Neural cell (in vitro differentiated cells): Measurements from ENCODE around the gene RPS6KA2. TPM values are rescaled to one million over a fixed set of nuclear protein-coding genes. Genes with fewer than 3 reads are reported as not detected.

ENCODE experiments used
- H2AFZ ChIP-seq: fragments of 200-600, 300-800 bp; sonication (generic), shearing (Covaris generic); 2 replicates; pipeline ENCODE4 v1.6.0; 2014; ENCODE audit warnings: low read depth, mild to moderate bottlenecking, antibody characterized with exemption, low read length, moderate library complexity
- H3F3A ChIP-seq: fragments of 200-600 bp; shearing (Covaris generic); 2 replicates; pipeline ENCODE4 v1.6.1; 2016; ENCODE audit warnings: mild to moderate bottlenecking, moderate library complexity, mixed read lengths, antibody characterized with exemption, low read length; ENCODE audit not compliant: insufficient read depth, poor library complexity, severe bottlenecking
- H3K27ac ChIP-seq: fragments of 200-600, 300-800 bp; sonication (generic), shearing (Covaris generic); 2 replicates; pipeline ENCODE4 v1.5.1; 2014; ENCODE audit warnings: mild to moderate bottlenecking, low read length, moderate library complexity
- H3K27me3 ChIP-seq: fragments of 300-800, 200-600 bp; sonication (generic), shearing (Covaris generic); 2 replicates; pipeline ENCODE4 v1.6.0; 2014; ENCODE audit warnings: mild to moderate bottlenecking, low read depth, low read length, moderate library complexity; ENCODE audit not compliant: insufficient read depth
- H3K36me3 ChIP-seq: fragments of 300-800, 200-600 bp; sonication (generic), shearing (Covaris generic); 2 replicates; pipeline ENCODE4 v1.5.1; 2014; ENCODE audit warnings: mild to moderate bottlenecking, antibody characterized with exemption, low read length, moderate library complexity; ENCODE audit not compliant: insufficient read depth
- H3K4me2 ChIP-seq: fragments of 300-800, 200-600 bp; sonication (generic), shearing (Covaris generic); 2 replicates; pipeline ENCODE4 v1.6.0; 2014; ENCODE audit warnings: mild to moderate bottlenecking, low read length
- H3K4me3 ChIP-seq: fragments of 300-800, 200-600 bp; sonication (generic), shearing (Covaris generic); 2 replicates; pipeline ENCODE4 v1.5.1; 2014; ENCODE audit warnings: mild to moderate bottlenecking, low read length, moderate library complexity
- H3K79me2 ChIP-seq: fragments of 200-600 bp; shearing (Covaris generic); replicated peaks from 2 replicates; pipeline ENCODE4 v1.6.0; 2014; ENCODE audit warnings: mild to moderate bottlenecking, low read length, moderate library complexity; ENCODE audit not compliant: insufficient read depth
- H3K9ac ChIP-seq: fragments of 300-800, 200-600 bp; sonication (generic), shearing (Covaris generic); 2 replicates; pipeline ENCODE4 v1.6.1; 2016; ENCODE audit warnings: mild to moderate bottlenecking, low read length, mixed read lengths
- H3K9me2 ChIP-seq: fragments of 200-600 bp; shearing (Covaris generic); 2 replicates; pipeline ENCODE4 v1.6.1; 2016; ENCODE audit warnings: mild to moderate bottlenecking, low read length, mixed read lengths; ENCODE audit not compliant: insufficient read depth
- H3K9me3 ChIP-seq: fragments of 200-600, 300-800 bp; sonication (generic), shearing (Covaris generic); 2 replicates; pipeline ENCODE4 v1.6.1; 2016; ENCODE audit warnings: mild to moderate bottlenecking, mixed run types, low read length, moderate library complexity, mixed read lengths
- H4K20me1 ChIP-seq: fragments of 200-600 bp; shearing (Covaris generic); 2 replicates; pipeline ENCODE4 v1.6.1; 2016; ENCODE audit warnings: mild to moderate bottlenecking, mixed run types; ENCODE audit not compliant: insufficient read depth
- CTCF ChIP-seq: fragments of 450-650 bp; IDR thresholded peaks from 2 replicates; pipeline ENCODE4 v1.5.1; 2014; ENCODE audit warnings: antibody characterized with exemption, mild to moderate bottlenecking, moderate library complexity; ENCODE audit not compliant: poor library complexity, severe bottlenecking
- EP300 ChIP-seq: fragments of 450-650 bp; conservative IDR thresholded peaks from 2 replicates; pipeline ENCODE4 v1.6.1; 2014; ENCODE audit warnings: antibody characterized with exemption, mild to moderate bottlenecking, moderate library complexity; ENCODE audit not compliant: poor library complexity, severe bottlenecking
- EZH2 ChIP-seq: fragments of 200-600, 300-800 bp; shearing (Covaris generic), sonication (generic); IDR thresholded peaks from 2 replicates; pipeline ENCODE4 v1.6.1; 2014; ENCODE audit warnings: antibody characterized with exemption, low read length, borderline replicate concordance, mild to moderate bottlenecking; ENCODE audit not compliant: insufficient read depth, poor library complexity, severe bottlenecking
- MXI1 ChIP-seq: fragments of 450-650 bp; conservative IDR thresholded peaks from 2 replicates; pipeline ENCODE4 v1.6.1; 2014; ENCODE audit warnings: antibody characterized with exemption, mild to moderate bottlenecking; ENCODE audit not compliant: poor library complexity, severe bottlenecking
- POLR2AphosphoS5 ChIP-seq: IDR thresholded peaks from 2 replicates; pipeline ENCODE4 v1.6.1; 2012
- RAD21 ChIP-seq: fragments of 450-650 bp; conservative IDR thresholded peaks from 2 replicates; pipeline ENCODE4 v1.6.1; 2014; ENCODE audit warnings: antibody characterized with exemption, mild to moderate bottlenecking, moderate library complexity
- SMC3 ChIP-seq: fragments of 450-650 bp; conservative IDR thresholded peaks from 2 replicates; pipeline ENCODE4 v1.6.1; 2014; ENCODE audit warnings: antibody characterized with exemption, mild to moderate bottlenecking, moderate library complexity; ENCODE audit not compliant: poor library complexity
- TAF1 ChIP-seq: IDR thresholded peaks from 2 replicates; pipeline ENCODE4 v1.6.1; 2012; ENCODE audit warnings: low read depth
- polyA plus RNA-seq: library from polyadenylated mRNA; depleted of rRNA; stranded (reverse); fragments of >200 nt; gene quantifications from 2 replicates; pipeline ENCODE4 v1.2.3, GENCODE V29; 2014
- TF ChIP-seq, protein P1 (sequence below): IDR thresholded peaks from 2 replicates; pipeline ENCODE4 v1.6.1; 2012; ENCODE audit warnings: borderline replicate concordance

RPS6KA2 gene
- polyA plus RNA-seq, 1 donor from 2014 or later = 34.3 TPM

DNA sequence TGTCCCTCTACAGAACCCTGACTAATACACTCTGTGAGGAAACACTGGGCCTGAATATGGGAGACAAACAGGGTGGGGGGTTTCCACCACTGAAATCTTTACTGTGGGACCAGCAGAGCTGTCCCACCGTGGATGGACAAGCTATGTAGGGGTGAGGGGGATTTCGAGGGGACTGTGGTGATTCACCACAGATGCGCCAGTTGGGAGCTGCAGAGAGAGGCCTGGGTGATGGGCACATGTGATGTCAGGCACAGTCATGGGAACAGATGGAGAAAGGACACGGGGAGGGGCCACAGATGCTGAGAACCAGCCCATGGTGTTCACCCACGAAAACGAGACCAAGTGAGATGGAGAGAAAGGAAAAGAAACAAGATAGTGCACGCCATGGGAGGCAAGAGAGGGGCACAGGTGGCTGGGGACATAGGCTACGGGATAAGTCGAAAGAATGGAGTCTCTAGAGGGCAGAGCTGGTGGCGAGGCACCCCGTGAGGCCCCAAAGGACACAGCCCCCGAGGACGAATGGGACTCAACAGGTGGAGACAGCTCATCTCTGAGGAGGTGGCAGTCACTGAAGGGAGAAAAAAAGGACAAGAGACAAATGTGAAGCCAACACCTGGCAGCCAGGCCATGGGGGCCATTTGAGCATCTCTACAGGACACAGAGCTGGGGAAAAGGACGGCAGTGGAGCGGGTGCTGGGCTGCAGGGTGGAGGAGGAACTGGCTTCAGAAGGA, 30.1 kb downstream of the RPS6KA2 start:
- Histone ChIP-seq H4K20me1 (no peaks in the 10 kb centered on the region), H3K4me2 (no peak overlapping the region), H2AFZ (no peak overlapping the region), H3K9me2 (no peaks in the 10 kb centered on the region), H3K36me3 (no peaks in the 10 kb centered on the region), H3K27ac (no peak overlapping the region), H3K9me3 (no peaks in the 10 kb centered on the region), H3K27me3 (no peaks in the 10 kb centered on the region), H3F3A (no peaks in the 10 kb centered on the region), H3K9ac (no peak overlapping the region), H3K79me2 (peaks cover 28% of the 10 kb centered on the region), H3K4me3 (no peak overlapping the region)
- TF ChIP-seq EP300 (no peak), CTCF (no peak), TAF1 (no peak), SMC3 (no peak), EZH2 (no peak), POLR2AphosphoS5 (no peak), MXI1 (no peak), RAD21 (no peak)
- TF ChIP-seq, protein P1, sequence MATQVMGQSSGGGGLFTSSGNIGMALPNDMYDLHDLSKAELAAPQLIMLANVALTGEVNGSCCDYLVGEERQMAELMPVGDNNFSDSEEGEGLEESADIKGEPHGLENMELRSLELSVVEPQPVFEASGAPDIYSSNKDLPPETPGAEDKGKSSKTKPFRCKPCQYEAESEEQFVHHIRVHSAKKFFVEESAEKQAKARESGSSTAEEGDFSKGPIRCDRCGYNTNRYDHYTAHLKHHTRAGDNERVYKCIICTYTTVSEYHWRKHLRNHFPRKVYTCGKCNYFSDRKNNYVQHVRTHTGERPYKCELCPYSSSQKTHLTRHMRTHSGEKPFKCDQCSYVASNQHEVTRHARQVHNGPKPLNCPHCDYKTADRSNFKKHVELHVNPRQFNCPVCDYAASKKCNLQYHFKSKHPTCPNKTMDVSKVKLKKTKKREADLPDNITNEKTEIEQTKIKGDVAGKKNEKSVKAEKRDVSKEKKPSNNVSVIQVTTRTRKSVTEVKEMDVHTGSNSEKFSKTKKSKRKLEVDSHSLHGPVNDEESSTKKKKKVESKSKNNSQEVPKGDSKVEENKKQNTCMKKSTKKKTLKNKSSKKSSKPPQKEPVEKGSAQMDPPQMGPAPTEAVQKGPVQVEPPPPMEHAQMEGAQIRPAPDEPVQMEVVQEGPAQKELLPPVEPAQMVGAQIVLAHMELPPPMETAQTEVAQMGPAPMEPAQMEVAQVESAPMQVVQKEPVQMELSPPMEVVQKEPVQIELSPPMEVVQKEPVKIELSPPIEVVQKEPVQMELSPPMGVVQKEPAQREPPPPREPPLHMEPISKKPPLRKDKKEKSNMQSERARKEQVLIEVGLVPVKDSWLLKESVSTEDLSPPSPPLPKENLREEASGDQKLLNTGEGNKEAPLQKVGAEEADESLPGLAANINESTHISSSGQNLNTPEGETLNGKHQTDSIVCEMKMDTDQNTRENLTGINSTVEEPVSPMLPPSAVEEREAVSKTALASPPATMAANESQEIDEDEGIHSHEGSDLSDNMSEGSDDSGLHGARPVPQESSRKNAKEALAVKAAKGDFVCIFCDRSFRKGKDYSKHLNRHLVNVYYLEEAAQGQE = no peak

DNA sequence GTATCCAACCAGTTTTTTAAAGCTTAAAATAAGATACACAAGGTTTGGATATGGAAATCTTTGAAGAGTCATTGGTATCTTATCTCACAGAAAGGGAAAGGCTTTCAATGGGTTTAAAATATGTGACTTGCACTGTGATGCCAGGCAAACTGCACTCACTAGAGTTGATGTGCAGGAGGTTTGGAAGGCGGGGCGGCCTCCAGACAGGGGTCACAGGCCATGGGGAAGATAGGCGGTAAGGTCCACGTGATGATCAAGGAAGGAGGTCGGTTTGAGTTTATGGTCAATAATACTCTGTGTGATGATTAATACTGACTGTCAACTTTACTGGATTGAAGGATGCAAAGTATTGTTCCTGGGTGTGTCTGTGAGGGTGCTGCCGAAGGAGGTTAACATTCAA, 31.1 kb downstream of the RPS6KA2 start:
- H3K27me3 ChIP-seq = no peaks in the 10 kb centered on the region
- H3K27ac ChIP-seq = no peak overlapping the region
- TF ChIP-seq EZH2 (no peak), POLR2AphosphoS5 (no peak), MXI1 (no peak), SMC3 (no peak), CTCF (no peak), TAF1 (no peak), RAD21 (no peak), EP300 (no peak)
- TF ChIP-seq, protein P1 = no peak
- H3K79me2 ChIP-seq = peaks cover 20% of the 10 kb centered on the region
- H3K4me2 ChIP-seq = no peak overlapping the region
- no peaks in the 10 kb centered on the region for H3K36me3 ChIP-seq
- no peaks in the 10 kb centered on the region for H3K9me2 ChIP-seq
- H3K9ac ChIP-seq = no peak overlapping the region
- H3F3A ChIP-seq = no peaks in the 10 kb centered on the region
- no peak overlapping the region for H3K4me3 ChIP-seq
- no peak overlapping the region for H2AFZ ChIP-seq
- no peaks in the 10 kb centered on the region for H4K20me1 ChIP-seq
- no peaks in the 10 kb centered on the region for H3K9me3 ChIP-seq
